OCI-LY1 (cell line): ENCODE measurements around the gene SNCB.

Experiments
- CTCF ChIP-seq: fragments of 200-600 bp; sonication (generic), shearing (Covaris generic); IDR thresholded peaks from 2 replicates; pipeline ENCODE4 v1.5.1; 2017; ENCODE audit warnings: mild to moderate bottlenecking, antibody characterized with exemption, low read length, moderate library complexity, mixed read lengths
- EZH2 ChIP-seq: fragments of 200-600 bp; sonication (generic), shearing (Covaris generic); IDR thresholded peaks from 2 replicates; pipeline ENCODE4 v1.8.0; 2017; ENCODE audit warnings: borderline replicate concordance, mixed run types, mild to moderate bottlenecking, antibody characterized with exemption, low read length, moderate library complexity, mixed read lengths

GRCh38 chr5:176671399-176671798, 41.1 kb upstream of the SNCB start:
- no peak for TF ChIP-seq EZH2
- no peak for TF ChIP-seq CTCF
